Body of pancreas (tissue), 4 donors: Measurements from ENCODE around the gene CYFIP2.

Experiments used
- CTCF ChIP-seq, 7 experiments: fragments of 450-650 bp in 4 of 7; fragments of 200-600 bp in 3 of 7; sonication (generic) in 3 of 7; IDR thresholded peaks; one replicate each; pipeline ENCODE4 v1.5.1; 2016 to 2019; ENCODE audit warnings: antibody characterized with exemption in 7 of 7
- POLR2A ChIP-seq, 3 donors: fragments of 450-650 bp; IDR thresholded peaks; one replicate each; pipeline ENCODE4 v1.6.1; 2016; ENCODE audit warnings: antibody characterized with exemption in 3 of 3, mild to moderate bottlenecking in 2 of 3

- TF ChIP-seq CTCF (IDR thresholded peaks at IDR 0.05) = no peak
- no peak for TF ChIP-seq POLR2A (IDR thresholded peaks at IDR 0.05)
Measured at GRCh38 chr5:157309796-157310195, 43.9 kb downstream of the CYFIP2 start.
